GM13976 (cell line): ENCODE data around the gene CYP46A1.

Source experiments
- DNase-seq: peaks from one replicate; pipeline ENCODE4 v3.0.0; 2012; ENCODE audit warnings: low spot score
- in situ Hi-C: fragments of 300-500 bp; cut with MboI; formaldehyde crosslinking; loops from one replicate; pipeline ENCODE4 v1.12.0; 2022; ENCODE audit warnings: low sequenced_read_pairs, mixed read lengths, inconsistent platforms; ENCODE audit not compliant: unreplicated experiment
- TF ChIP-seq, protein P1 (sequence below): IDR thresholded peaks from 2 replicates; pipeline ENCODE4 v1.5.1; 2012; ENCODE audit warnings: borderline replicate concordance, mild to moderate bottlenecking; ENCODE audit not compliant: insufficient read depth; ENCODE audit errors: extremely low read depth, missing control alignments, control extremely low read depth

The CYP46A1 gene

DNA sequence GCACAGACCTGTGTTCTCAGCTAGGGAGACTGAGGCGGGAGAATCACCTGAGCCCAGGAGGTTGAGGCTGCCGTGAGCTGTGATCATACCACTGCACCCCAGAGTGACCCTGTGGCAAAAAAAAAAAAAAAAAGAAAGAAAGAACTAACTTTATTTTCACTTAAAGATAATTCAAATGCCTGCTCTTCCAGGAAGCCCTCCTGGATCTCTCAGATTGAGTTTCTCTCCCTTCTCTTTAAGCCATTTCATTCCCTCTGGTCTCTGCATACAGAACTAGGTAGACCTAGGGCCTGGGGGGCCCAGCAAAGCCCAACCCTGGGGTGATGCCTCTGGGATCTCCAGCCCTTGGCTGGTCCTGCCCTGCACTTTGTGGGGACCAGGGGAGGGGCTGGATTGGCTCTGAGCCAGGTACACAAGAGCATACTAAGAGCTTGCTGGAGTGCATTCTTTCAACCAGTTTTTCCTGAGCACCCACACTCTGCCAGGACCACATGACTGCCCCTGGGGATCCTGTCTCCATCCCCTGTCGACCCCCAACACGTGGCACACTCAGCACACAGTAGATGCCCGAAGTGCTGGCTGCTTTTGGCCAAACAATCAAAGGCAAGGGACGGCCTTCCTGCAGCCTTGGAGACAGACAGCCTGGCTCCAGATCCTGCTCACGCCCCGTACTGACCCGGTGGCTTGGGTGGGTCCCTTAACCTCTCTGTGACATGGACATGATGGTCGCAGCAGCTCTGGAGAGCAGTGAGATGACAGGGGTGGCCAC is 52.7 kb downstream of the CYP46A1 start:
- in situ Hi-C loops, result no loop called here
- TF ChIP-seq, protein P1, sequence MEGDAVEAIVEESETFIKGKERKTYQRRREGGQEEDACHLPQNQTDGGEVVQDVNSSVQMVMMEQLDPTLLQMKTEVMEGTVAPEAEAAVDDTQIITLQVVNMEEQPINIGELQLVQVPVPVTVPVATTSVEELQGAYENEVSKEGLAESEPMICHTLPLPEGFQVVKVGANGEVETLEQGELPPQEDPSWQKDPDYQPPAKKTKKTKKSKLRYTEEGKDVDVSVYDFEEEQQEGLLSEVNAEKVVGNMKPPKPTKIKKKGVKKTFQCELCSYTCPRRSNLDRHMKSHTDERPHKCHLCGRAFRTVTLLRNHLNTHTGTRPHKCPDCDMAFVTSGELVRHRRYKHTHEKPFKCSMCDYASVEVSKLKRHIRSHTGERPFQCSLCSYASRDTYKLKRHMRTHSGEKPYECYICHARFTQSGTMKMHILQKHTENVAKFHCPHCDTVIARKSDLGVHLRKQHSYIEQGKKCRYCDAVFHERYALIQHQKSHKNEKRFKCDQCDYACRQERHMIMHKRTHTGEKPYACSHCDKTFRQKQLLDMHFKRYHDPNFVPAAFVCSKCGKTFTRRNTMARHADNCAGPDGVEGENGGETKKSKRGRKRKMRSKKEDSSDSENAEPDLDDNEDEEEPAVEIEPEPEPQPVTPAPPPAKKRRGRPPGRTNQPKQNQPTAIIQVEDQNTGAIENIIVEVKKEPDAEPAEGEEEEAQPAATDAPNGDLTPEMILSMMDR, result no peak
- no peak for DNase-seq

DNA sequence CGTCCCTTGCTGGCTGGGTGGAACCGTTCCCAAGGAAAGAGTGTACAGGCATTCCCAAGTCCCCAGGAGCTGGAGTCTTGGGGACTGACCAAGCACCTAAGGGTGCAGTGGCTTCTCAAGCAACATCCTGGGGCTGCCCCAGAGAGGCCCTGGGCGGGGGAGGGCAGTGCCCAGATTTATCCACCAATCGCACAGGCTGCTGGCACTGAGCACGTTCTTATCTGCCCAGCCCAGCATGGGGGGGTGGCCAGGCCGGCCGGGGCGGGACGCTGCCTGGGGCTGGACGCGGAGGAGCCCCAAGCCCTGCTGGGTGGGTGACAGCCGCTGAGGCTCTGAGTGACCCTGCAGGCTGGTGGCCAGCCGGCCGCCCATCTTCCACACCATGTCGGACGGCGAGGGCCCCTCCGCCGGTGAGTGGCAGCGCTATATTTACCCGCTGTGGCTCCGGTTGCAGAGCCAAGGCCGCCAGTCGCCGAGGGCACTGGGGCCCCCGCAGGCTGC is 53.4 kb downstream of the CYP46A1 start:
- in situ Hi-C loops, result no loop called here
- TF ChIP-seq, protein P1, result no peak
- DNase-seq, result no peak

DNA sequence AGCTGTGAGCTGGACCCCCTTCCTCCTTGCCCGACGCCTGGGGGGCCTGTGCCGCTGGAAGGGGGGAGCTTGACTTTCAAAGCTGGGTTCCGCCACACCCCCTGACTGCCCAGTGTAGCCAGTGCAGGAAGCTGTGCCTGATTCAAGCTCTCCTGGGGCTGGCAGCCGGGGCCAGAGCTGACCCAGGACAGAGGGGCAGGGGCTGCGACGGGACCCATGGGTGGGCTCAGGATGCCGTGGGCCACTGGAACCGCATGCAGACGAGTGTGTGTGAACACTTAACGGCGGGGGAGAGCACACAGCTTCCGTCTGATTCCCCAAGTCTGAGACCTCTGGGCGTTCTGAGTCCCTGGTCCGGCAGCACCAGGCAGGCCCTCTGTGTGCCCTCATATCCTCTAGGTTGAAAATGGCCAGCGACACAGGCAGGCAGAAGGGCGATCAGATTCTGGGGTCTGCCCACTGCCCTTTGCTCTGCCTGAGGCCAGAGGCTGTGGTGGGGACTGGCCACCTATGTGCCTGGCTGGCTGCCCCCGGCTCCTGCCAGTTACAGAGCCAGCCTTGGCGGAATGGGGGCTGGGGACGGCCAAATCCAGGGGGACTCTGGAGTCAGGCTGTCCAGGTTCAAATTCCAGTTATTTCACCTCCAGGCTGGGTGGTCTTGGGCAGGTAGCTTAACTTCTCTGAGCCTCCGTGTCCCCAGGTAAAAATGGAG is 54.0 kb downstream of the CYP46A1 start:
- in situ Hi-C loops, result no loop called here
- DNase-seq, result no peak
- TF ChIP-seq, protein P1, result no peak

DNA sequence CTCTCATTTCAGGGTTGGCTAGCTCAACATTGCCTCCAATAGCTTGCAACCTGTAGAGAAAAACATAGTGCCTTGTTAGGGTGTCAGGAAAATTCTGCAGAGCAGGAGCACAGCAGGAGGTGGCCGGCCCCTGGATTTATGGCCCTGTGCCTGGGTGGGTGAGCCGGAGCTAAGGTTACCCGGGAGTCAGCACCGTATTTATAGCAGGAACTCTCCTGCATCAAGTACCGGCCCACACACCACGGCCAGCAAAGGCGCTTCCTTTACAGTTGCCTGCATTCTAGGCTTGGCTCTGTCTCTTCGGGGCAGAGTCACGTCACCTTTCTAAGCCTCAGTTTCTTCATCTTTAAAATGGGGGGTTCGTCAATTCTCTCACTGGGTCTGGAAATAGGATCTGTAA is 56.3 kb downstream of the CYP46A1 start:
- DNase-seq, result no peak
- in situ Hi-C loops, result no loop called here
- TF ChIP-seq, protein P1, result no peak

DNA sequence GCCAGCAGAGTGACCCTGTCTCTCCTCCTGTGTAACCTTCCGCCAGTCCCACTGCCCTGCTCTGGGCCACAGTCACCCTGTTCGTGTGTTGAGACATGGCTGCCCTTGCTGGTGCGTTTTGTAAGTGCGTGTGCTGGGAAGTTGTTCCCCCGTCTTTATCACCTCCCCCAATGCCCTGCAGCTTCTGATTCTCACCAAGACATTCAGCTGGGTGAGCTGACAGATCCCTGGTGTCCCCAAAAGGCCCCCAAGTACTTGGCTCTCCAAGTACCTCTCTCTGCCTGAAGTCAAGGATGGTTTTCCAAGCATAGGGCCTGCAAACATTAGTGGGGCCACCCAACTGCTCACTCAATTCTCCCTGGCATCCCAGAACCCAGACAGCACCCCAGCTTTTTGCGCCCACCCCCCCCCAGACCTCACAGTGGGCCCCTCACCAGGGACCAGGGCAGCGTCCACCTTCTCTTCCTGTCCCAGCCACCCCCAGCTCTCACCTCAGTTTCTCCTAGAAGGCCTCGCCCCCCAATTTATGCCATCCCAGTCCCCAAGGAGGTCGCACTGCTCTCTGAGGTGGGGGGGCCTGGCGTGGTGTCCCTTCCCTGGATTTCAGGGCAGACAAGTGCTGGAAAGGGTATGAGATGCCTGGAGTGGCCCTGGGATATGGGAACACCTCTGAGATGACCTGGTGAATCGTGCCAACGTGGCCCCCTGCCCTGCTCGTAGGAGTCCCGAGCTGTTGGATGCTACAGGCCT is 57.3 kb downstream of the CYP46A1 start:
- DNase-seq, result no peak
- TF ChIP-seq, protein P1, result no peak
- in situ Hi-C loops, result no loop called here

DNA sequence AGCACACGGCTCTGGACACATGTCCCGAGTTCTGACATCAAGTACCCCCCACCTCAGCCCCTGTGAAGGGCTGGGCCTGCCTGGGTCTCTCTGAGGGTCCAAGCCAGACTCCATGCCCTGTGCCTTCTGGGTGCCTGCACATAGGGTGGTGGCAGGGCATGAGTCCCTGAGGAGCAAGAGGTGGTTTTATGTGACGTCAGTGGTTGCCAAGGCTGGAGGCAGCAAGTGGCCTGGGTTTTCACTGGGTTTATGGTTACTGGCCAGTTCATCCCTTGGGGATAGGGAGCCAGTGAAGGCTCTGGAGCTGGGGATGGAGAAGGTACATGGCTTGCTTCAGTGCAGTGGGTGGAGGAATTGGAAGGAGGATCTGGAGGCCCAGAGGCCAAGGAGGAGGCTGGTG is 58.0 kb downstream of the CYP46A1 start:
- in situ Hi-C loops, result no loop called here
- TF ChIP-seq, protein P1, result no peak

More for the DNA sequence above, 58.0 kb downstream of the CYP46A1 start:
- no peak for DNase-seq
